Measurements from ENCODE around the gene PTPRCAP. TPM values are rescaled to one million over a fixed set of nuclear protein-coding genes. Genes with fewer than 3 reads are reported as not detected.

Gene PTPRCAP
- total RNA-seq, 2 experiments from 2014 or later, result 328 to 389 TPM

- Mint-ChIP-seq H3K27me3 (no peaks in the 10 kb centered on the region), H3K9me3 (no peaks in the 10 kb centered on the region), H3K4me1 (peaks cover 54% of the 10 kb centered on the region), H3K4me3 (peak overlapping the region; percentile 91), H3K36me3 (ENCODE audit: low read depth) (peaks cover 37% of the 10 kb centered on the region), H3K27ac (no peak overlapping the region)
- POLR2A ChIA-PET, result no interaction called here
- no peak for DNase-seq
- CTCF ChIA-PET, result interaction anchor here (1.4 to 38.4 kb wide), 5 partner anchors 8 to 76 kb away, joined by 4 to 841 read pairs (median 6); partner anchors contain the start of genes CLCF1, POLD4 and PPP1CA
Measured at GRCh38 chr11:67393437-67393836, 44.0 kb downstream of the PTPRCAP start.

GRCh38 chr11:67392183-67392715 is 45.2 kb downstream of the PTPRCAP start:
- CTCF ChIA-PET, result interaction anchor here (0.9 to 38.4 kb wide), 10 partner anchors 9 to 115 kb away, joined by 3 to 841 read pairs (median 4); partner anchors contain the start of genes CDK2AP2, CLCF1, POLD4 and PPP1CA
- Mint-ChIP-seq H3K27ac (peak overlapping the region; percentile 63), H3K9me3 (no peaks in the 10 kb centered on the region), H3K4me3 (peak overlapping the region; percentile 91), H3K27me3 (peaks cover 2% of the 10 kb centered on the region), H3K36me3 (ENCODE audit: low read depth) (peaks cover 28% of the 10 kb centered on the region), H3K4me1 (peaks cover 44% of the 10 kb centered on the region)
- DNase-seq, result no peak
- POLR2A ChIA-PET, result interaction anchor here (0.5 to 1.6 kb wide), 4 partner anchors 9 to 46 kb away, joined by 3 to 6 read pairs (median 3); partner anchors contain the start of genes PPP1CA and RPS6KB2

DNA sequence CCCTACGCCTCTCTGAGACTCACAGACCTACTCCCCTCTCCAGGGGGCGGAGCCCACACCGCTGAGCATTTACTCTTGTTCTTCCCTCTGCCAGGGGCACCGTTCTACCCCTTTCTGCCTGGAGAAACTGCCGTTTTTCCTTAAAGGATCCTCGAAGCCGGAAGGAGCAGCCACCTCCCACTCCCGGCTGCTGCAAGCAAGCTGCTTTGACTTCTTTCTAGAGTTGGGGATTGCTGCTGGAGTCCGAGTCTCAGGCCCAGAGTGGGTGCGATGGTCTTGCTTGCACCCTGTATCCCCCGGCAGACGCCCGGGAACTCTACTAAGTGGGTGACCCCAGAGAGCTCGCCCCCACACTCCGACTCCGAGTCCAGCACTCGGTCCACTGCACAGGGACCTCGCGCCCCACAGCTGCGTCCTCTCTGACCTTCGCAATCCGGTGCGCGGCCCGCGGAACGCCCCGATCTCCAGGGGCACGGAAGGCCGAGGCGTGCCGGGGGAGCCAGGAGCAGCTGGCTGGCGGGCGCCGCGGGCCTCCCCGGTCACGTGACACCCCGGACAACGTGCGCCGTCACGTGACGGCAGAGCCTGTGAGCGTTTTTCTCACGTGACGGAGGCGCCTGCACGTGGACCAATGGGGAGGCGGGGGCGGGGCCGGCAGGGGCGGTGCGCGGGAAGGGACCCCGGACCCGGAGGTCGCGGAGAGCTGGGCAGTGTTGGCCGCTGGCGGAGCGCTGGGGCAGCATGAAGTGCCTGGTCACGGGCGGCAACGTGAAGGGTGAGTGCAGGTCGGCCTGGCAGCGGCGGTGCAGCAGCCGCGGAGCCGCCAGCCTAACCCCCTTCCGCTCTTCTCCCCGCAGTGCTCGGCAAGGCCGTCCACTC is 45.9 kb downstream of the PTPRCAP start, which contains the start of gene RAD9A:
RAD9A (plus strand) TSS at position 683 of the 879 bp plus-strand sequence; CDS start at position 742, 59 bp downstream.
- Mint-ChIP-seq H3K27ac (peak within 1 kb of the TSS; percentile 78), H3K27me3 (peaks cover 2% of the 10 kb centered on the region), H3K9me3 (no peaks in the 10 kb centered on the region), H3K4me3 (peak within 1 kb of the TSS; percentile 91), H3K4me1 (peaks cover 38% of the 10 kb centered on the region), H3K36me3 (ENCODE audit: low read depth) (peaks cover 23% of the 10 kb centered on the region)
- ChIA-PET CTCF (interaction anchor here (0.9 to 38.4 kb wide), 10 partner anchors 10 to 116 kb away, joined by 3 to 841 read pairs (median 4); partner anchors contain the start of genes CDK2AP2, CLCF1, POLD4 and PPP1CA), POLR2A (interaction anchor here (0.8 to 1.6 kb wide), 3 partner anchors 10 to 47 kb away, joined by 3 to 6 read pairs (median 3); partner anchors contain the start of gene PPP1CA)
- peak; percentile 94 for DNase-seq

GRCh38 chr11:67390947-67391303 is 46.6 kb downstream of the PTPRCAP start:
- H3K9me3 Mint-ChIP-seq, result no peaks in the 10 kb centered on the region
- CTCF ChIA-PET, result interaction anchor here (0.6 to 38.4 kb wide), 6 partner anchors 10 to 167 kb away, joined by 3 to 841 read pairs (median 18); partner anchors contain the start of genes CLCF1, POLD4 and PPP1CA
- no peak for DNase-seq

GRCh38 chr11:67389477-67389876 is 48.0 kb downstream of the PTPRCAP start:
- Mint-ChIP-seq H3K4me3 (peak overlapping the region; percentile 62), H3K27me3 (peaks cover 10% of the 10 kb centered on the region), H3K9me3 (no peaks in the 10 kb centered on the region), H3K36me3 (ENCODE audit: low read depth) (peaks cover 11% of the 10 kb centered on the region), H3K4me1 (peaks cover 34% of the 10 kb centered on the region), H3K27ac (peak overlapping the region; percentile 48)
- POLR2A ChIA-PET, result no interaction called here
- DNase-seq, result peak; percentile 62
- CTCF ChIA-PET, result interaction anchor here (0.6 to 38.4 kb wide), 5 partner anchors 8 to 97 kb away, joined by 4 to 841 read pairs (median 6); partner anchors contain the start of genes CLCF1, POLD4 and PPP1CA

More at GRCh38 chr11:67390947-67391303, 46.6 kb downstream of the PTPRCAP start:
- Mint-ChIP-seq H3K27me3 (peaks cover 2% of the 10 kb centered on the region), H3K4me3 (peak overlapping the region; percentile 91), H3K27ac (peak overlapping the region; percentile 78), H3K4me1 (peaks cover 34% of the 10 kb centered on the region), H3K36me3 (ENCODE audit: low read depth) (peaks cover 19% of the 10 kb centered on the region)
- POLR2A ChIA-PET, result no interaction called here

GRCh38 chr11:67387518-67387917 is 50.0 kb downstream of the PTPRCAP start:
- no peak for DNase-seq
- H3K4me3 Mint-ChIP-seq, result no peak overlapping the region
- no peaks in the 10 kb centered on the region for H3K9me3 Mint-ChIP-seq
- H3K27me3 Mint-ChIP-seq, result peaks cover 13% of the 10 kb centered on the region
- no peak overlapping the region for H3K27ac Mint-ChIP-seq
- ChIA-PET POLR2A (interaction anchor here (0.7 kb wide), 1 partner anchor 35 kb away, joined by 4 read pairs; no protein-coding TSS in a partner anchor), CTCF (interaction anchor here (0.9 to 38.4 kb wide), 4 partner anchors 14 to 81 kb away, joined by 3 to 841 read pairs (median 10); partner anchors contain the start of genes CLCF1, POLD4, PPP1CA and TMEM134)
- peaks cover 4% of the 10 kb centered on the region for H3K36me3 Mint-ChIP-seq (ENCODE audit: low read depth)
- H3K4me1 Mint-ChIP-seq, result peaks cover 20% of the 10 kb centered on the region

- ChIA-PET CTCF (interaction anchor here (0.9 to 38.4 kb wide), 6 partner anchors 11 to 306 kb away, joined by 3 to 841 read pairs (median 4); partner anchors contain the start of genes CLCF1, POLD4, PPP1CA and TMEM134), POLR2A (interaction anchor here (0.7 kb wide), 1 partner anchor 34 kb away, joined by 4 read pairs; no protein-coding TSS in a partner anchor)
- Mint-ChIP-seq H3K36me3 (ENCODE audit: low read depth) (no peaks in the 10 kb centered on the region), H3K27me3 (peaks cover 14% of the 10 kb centered on the region), H3K27ac (no peak overlapping the region), H3K4me3 (no peak overlapping the region), H3K9me3 (no peaks in the 10 kb centered on the region), H3K4me1 (peaks cover 20% of the 10 kb centered on the region)
- DNase-seq, result no peak
Measured at GRCh38 chr11:67387069-67387468, 50.4 kb downstream of the PTPRCAP start.

Other genes starting within 250 kb of the PTPRCAP start
- 100 to 1,000 TPM; 306 to 324 TPM for gene GRK2, start 171.2 kb downstream of the PTPRCAP start, total RNA-seq
- gene ANKRD13D, start 148.4 kb downstream of the PTPRCAP start, total RNA-seq, result 100 to 1,000 TPM; 135 to 194 TPM
- 1 to 10 TPM; 8.2 to 9.6 TPM for gene SSH3, start 134.2 kb downstream of the PTPRCAP start, total RNA-seq
- 10 to 100 TPM; 52.7 to 53.7 TPM for gene POLD4, start 84.1 kb downstream of the PTPRCAP start, total RNA-seq
- under 1 TPM; 0.10 to 0.17 TPM for gene CLCF1, start 64.1 kb downstream of the PTPRCAP start, total RNA-seq
- 10 to 100 TPM; 49.3 to 53.7 TPM for gene RAD9A, start 45.7 kb downstream of the PTPRCAP start, total RNA-seq
- gene PPP1CA, start 35.8 kb downstream of the PTPRCAP start, total RNA-seq, result 100 to 1,000 TPM; 301 to 331 TPM
- gene TBC1D10C, start 33.6 kb downstream of the PTPRCAP start, total RNA-seq, result 100 to 1,000 TPM; 256 to 323 TPM
- 1 to 10 TPM; 1.2 to 1.9 TPM for gene CARNS1, start 22.0 kb downstream of the PTPRCAP start, total RNA-seq
- 10 to 100 TPM; 57.5 to 68.1 TPM for gene RPS6KB2, start 9.2 kb downstream of the PTPRCAP start, total RNA-seq
- 100 to 1,000 TPM; 191 to 252 TPM for gene CORO1B, start 5.8 kb upstream of the PTPRCAP start, total RNA-seq
- not detected for gene GPR152, start 15.0 kb upstream of the PTPRCAP start, total RNA-seq
- 1 to 10 TPM; 1.3 to 2.6 TPM for gene CABP4, start 17.7 kb upstream of the PTPRCAP start, total RNA-seq
- 10 to 100 TPM; 42.2 to 47.2 TPM for gene TMEM134, start 31.6 kb upstream of the PTPRCAP start, total RNA-seq
- gene AIP, start 45.3 kb upstream of the PTPRCAP start, total RNA-seq, result 100 to 1,000 TPM; 149 to 164 TPM
- gene PITPNM1, start 67.7 kb upstream of the PTPRCAP start, total RNA-seq, result 100 to 1,000 TPM; 100 to 110 TPM
- 100 to 1,000 TPM; 117 to 126 TPM for gene CDK2AP2, start 70.5 kb upstream of the PTPRCAP start, total RNA-seq
- gene CABP2, start 85.8 kb upstream of the PTPRCAP start, total RNA-seq, result not detected
- gene GSTP1, start 146.1 kb upstream of the PTPRCAP start, total RNA-seq, result 100 to 1,000 TPM; 194 to 209 TPM
- 100 to 1,000 TPM; 204 to 228 TPM for gene NDUFV1, start 169.3 kb upstream of the PTPRCAP start, total RNA-seq
- gene NUDT8, start 192.3 kb upstream of the PTPRCAP start, total RNA-seq, result 1 to 10 TPM; 7.3 to 8.8 TPM
- not detected for gene TBX10, start 202.1 kb upstream of the PTPRCAP start, total RNA-seq
- gene ACY3, start 213.0 kb upstream of the PTPRCAP start, total RNA-seq, result under 1 TPM; 0.44 to 0.47 TPM
- not detected for gene ALDH3B2, start 236.9 kb upstream of the PTPRCAP start, total RNA-seq

All from activated CD4-positive, alpha-beta T cell treated with anti-CD3 and anti-CD28 coated beads, Interleukin-2, amount 10 ng/mL, durations not matched to agents 7 days and 5 days (primary cell).